HG03575 (cell line): ENCODE results near the gene ACYP2.

ENCODE experiments used
- ATAC-seq: cut with Tn5 transposase; IDR thresholded peaks from one replicate; pipeline ENCODE4 v1.9.1; 2021; ENCODE audit not compliant: unreplicated experiment, insufficient number of reproducible peaks, low FRiP score; ENCODE audit errors: extremely low read depth

Gene ACYP2

DNA sequence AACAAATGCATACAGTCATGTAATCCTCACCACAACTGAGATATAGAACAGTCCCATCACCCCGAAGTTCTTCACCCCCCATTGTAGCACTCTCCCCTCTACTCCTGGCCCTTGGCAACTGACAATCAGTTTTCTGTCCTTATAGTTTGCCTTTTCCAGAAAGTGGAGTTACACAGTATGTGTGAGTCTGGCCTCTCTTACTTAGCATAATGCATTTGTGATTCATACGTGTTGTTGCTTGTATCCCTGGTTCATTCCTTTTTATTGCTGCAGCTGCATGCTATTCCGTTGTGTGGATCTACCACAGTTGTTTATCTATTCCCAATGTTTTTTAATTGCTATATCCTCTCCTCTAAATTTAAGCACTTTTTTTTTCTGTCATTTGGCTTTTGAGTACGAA, 17.6 kb downstream of the ACYP2 start:
- no peak for ATAC-seq

DNA sequence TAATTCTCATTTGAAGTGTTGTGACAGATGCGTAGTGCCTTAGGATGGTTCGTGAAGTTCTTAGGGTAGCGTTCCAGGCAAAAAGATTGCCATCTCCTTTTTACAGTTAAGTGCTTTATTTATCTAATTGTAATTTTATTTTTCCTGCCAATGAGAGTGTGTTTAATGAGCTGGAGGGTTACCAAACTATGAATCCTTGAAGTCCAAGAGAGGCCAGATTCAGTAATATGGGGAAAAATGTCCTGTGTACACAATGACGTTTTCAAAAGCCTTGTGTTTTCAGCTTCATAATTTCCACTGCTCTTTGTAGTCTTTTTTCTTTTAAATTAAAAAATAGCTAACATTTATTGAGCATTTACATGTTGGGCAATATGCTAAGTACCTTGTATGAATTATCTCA, 23.8 kb downstream of the ACYP2 start:
- no peak for ATAC-seq

DNA sequence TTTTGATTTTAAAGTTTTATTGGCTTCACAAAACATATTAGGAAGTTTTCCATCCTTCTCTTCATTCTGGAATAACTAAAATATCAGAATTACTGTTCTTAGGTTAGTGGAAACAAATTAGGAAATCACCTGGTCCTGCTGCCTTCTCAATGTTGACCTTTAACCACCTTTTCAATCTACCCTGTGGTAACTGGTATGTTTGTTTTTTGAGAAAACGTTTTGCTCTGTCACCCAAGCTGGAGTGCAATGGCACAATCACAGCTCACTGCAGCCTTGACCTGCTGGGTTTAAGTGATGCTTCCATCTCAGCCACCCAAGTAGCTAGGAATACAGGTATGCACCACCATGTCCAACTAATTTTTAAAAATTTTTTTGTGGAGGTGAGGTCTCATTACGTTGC, 28.4 kb downstream of the ACYP2 start:
- no peak for ATAC-seq

DNA sequence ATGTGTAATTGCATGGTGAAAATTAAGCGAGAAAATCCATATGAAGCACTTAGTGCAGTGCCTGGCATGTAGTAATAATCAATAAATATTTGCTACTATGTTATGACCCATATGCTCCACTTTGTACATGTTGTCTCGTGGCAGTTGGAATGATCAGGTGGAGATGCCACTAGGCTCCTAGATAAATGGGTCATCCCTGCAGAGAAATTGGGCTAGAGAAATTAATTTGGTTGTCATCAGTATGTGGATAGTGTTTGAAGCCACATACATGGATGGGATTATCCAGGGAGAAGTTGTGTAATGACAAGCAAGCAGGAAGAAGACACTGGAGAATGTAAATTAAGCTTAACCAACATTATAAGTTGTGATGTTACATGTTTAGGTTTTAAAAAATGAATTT, 33.0 kb downstream of the ACYP2 start:
- no peak for ATAC-seq

DNA sequence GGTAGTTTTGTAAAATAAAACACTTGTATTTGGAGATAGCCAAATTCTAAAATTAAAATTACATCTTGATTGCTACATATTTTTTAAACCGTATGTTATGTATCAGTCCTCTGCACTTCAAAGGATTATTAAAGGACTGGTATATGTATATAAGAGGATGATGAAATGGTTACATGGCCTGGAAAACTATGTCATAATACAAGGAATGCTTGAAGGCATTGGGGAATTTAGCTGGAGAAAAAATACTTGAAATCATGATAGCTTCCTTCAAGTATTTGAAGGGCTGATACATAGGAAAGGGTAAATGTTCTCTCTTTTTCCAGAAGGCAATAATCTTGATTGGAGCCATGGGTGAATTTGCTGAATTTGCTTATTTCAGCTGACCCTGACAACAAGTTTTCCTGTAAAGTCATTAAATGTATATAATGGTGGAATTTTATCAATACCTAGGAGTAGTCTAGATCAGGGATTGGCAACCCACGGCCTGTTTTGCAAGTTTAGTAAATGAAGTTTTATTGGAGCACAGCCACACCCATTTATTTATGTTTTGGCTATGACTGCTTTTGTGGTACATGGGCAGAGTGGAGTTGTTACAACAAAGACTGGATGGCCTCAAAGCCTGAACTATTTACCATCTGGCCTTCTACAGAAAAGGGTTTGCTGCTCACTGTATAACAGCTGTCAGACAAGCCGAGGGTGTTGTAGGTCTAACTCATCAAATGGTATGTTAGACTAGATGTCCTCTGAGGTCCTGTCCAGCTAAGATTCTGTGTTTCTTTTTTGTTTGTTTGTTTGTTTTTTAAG, 34.4 kb downstream of the ACYP2 start:
- ATAC-seq: no peak

DNA sequence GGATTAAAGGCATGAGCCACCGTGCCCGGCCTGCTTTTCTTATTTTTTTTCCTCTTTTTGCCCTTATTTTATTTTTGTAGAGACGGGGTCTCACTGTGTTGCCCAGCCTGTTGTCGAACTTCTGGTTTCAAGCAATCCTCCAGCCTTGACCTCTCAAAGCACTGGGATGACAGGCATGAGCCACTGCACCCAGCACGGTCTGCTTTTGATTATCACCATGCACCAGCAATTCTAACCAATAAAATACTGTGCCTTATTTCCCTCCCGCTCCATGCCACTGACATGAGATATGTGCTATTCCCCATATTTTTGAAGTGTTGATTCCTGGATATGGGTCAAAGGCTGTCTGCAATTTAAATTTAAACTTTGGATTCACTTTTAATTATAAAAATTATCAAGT, 42.9 kb downstream of the ACYP2 start:
- ATAC-seq: no peak

DNA sequence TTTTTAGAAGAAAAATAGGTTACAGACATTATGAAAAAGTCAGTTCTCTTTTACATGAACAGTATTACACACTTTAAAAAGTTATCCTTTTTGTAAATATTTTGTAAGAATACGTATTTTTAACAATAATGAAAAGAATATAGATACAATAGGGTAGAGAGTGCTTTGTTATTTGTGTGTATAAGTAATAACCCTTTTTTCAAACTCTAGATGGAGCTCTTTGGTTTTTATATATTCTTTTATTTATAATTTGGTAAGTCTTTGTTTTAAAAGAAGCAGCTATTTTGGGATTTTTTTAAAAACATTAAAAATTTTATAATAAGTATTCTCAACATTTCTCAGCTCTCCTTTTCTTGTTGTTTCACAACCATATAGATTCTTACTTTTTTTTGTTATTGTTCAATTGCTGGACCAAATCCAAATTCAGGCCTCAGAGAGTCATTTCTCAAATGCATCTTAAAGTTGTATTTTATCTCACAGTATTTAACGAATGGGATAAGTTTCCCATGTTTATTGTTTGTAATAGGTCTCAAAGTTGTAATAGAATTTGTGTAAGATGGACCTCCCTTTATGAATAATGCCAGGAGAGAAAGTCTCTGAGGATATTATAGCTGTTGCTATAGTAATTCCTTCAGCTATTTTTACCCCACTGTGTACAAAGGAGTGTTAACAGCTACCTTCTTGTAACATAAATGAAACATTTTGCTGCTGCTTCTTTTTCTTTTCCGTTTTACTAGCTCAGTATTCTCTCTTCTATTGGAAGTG, 46.4 kb downstream of the ACYP2 start:
- no peak for ATAC-seq

DNA sequence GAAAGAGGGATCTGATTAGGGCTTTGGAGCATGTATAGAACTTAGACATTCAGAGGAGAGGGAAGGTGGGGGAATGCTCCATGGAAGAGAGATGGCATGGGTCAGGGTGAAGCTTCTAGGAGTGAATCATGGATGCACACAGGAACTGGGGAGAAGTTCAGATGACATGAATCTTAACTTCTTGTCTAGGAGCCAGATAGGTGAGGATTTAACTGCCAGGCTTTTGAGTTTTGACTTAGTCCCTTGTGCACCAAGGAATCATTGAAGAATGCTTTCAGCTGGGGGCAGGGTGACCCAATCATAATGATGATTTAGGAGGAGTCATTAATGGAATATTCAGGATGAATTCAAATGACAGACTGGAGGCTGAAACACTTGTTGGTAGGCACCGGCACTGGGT, 48.7 kb downstream of the ACYP2 start:
- ATAC-seq: no peak

DNA sequence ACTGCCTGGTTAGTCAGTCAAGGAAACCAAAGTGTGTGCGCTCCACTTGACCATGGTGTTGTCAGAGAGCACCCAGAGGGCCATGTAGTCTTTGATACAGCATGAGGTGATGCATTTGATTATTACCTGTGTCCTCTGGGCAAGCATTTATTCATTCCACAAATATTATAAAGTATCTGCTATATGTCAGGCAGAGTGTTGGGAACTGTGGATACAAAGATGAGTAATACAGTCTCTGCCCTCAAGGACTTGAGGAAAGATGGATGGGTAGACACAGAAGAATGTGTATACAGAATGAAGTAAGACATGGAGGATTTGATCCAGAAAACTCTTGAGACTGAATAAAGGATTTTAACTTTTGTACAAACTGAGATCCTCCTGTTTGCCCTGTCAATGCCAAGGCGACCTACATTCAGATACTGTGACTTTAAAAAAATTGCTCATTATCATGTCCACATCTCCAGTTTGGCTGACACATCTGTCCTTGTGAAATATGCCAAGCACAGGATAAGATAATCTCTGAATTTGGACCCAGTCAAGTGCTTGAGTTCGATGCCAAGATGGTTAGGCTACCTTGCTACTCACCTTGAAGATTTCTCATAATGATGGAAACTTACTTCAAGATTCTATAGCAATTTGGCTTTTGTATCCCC, 50.8 kb downstream of the ACYP2 start:
- ATAC-seq: no peak

DNA sequence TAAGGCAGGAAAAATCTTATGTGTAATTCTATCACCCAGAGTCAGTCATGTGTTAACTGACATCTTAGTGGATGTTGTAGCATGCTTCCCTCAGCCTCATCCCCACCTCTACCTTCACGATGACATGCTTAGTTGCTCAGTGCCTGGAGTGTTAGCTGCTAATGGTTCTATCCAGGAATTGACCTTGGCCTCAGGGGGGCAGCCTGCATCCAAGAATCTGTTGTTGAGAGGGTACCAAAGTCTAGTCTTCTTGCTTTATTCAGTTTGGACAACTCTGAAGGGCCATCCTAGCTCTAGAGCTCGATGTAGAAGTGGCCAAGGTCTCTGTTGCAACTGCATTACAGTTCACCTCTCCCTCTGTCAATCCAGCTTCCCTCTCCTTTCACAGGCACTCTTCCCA, 61.2 kb downstream of the ACYP2 start:
- ATAC-seq: no peak

DNA sequence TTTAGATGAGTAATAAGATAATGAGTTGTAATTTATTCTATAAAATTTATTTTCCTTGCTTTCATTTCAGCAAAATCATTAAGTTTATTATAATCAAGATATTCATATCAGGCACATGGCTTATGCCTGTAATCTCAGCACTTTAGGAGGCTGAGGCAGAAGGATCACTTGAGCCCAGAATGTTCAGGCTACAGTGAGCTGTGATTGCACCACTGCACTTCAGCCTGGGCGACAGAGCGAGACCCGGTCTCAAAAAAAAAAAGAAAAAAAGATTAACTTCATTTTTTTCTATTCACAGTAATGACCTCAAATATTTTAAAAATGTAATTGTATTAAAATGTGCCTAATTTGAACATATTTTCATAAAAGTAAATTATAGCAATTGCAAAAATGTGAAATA, 67.9 kb downstream of the ACYP2 start:
- ATAC-seq: no peak

DNA sequence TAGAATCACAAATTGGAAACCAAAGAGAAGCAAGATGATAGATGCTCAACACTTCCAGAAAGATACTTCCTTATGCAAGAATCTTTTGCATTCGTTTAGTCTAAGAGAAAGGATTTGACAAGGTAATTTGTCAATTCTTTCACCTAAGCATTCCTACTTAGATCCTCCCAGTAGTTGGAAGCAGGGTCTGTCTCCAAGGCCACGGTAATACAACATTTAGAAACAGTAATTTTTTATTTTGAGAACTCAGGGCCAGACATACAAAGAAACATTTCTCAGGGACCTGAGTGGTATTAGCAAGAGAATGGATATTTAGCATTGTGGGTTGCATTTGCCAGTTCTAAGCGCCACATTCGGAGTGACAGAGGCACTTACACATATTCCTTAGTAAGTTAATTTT, 68.6 kb downstream of the ACYP2 start:
- ATAC-seq: no peak

DNA sequence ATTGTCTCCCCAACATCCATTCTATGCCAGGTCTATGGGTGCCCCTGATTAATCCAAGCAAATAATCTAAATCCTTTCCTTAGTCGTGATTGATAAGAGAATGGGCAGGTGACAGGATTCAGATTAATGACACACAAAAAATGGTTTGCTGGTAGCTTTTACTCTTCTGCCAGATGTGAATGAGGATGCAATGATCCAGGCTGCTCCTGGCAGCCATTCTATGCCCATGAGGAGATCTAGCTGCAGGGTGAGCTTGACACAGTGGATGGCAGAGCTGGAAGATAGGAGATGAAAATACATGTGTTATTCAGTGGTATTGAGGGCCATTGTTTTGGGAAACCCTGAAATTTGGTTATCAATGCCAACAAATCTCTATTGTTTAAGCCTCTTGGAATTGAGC, 69.7 kb downstream of the ACYP2 start:
- ATAC-seq: no peak

DNA sequence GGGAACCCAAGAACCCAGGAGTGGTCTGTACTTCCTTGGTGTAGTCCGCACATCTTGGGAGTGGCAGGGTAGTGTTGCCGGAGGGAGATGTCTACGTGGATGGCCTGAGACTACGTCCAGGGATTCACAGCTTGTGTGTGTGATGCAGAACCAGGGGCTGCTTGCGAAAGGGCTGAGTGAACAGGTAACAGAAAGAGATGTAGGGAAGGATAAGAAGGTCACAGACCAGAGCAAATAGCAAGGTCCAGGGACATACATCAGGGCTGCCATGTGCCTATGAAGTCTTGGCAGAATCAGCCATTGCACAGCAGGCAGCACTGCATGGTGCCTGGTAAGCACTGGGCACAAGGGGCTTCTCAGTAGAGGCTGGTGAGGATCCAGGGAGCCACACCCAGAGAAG, 71.9 kb downstream of the ACYP2 start:
- ATAC-seq: no peak

DNA sequence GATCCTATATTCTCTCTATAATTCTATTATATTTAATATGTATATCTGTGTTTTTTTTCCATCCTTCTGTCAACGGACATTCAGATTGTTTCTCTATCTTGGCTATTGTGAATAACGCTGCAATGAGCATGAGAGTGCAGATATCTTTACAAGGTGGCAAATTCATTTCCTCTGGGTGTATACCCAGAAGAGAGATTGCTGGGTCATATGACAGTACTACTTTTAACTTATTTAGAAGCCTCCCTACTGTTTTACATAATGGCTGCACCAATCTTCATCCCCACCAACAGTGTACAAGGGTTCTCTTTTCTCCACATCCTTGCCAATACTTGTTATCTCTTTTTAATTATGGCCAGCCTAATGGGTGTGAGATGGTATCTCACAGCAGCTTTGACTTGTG, 74.1 kb downstream of the ACYP2 start:
- no peak for ATAC-seq

DNA sequence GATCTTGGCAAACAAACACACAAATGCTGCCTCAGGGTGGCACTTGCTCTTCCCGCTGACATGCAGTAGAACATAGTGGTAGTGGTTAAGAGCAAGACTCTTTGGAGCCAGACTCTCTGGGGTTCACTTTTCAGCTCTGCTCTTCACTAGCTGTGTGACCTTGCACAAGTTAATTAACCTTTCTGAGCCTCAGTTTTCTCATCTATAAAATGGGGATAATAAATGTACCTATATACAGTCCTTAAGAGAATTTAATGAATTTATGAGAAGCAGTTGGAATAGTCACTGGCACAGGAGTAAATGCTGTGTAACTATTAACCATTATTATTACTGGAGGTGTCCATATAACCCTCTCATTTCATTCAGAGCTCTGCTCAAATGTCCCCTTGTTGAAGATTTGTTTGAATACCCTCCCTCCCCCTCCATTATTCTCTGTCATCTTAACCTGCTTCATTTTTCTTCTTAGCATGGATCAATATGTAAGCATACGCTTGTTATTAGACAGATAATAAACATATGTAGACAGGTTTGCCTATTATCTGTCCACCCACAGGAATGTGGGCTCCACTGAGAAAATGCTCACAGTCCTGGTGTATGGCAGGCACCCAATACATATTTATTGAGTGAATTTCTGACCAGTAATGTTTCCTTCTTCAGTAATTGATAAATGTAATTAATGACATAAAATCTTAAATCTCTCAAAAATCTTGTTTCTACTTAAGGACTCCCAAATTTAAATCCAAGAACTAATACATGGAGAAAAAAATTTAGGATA, 76.1 kb downstream of the ACYP2 start:
- no peak for ATAC-seq

DNA sequence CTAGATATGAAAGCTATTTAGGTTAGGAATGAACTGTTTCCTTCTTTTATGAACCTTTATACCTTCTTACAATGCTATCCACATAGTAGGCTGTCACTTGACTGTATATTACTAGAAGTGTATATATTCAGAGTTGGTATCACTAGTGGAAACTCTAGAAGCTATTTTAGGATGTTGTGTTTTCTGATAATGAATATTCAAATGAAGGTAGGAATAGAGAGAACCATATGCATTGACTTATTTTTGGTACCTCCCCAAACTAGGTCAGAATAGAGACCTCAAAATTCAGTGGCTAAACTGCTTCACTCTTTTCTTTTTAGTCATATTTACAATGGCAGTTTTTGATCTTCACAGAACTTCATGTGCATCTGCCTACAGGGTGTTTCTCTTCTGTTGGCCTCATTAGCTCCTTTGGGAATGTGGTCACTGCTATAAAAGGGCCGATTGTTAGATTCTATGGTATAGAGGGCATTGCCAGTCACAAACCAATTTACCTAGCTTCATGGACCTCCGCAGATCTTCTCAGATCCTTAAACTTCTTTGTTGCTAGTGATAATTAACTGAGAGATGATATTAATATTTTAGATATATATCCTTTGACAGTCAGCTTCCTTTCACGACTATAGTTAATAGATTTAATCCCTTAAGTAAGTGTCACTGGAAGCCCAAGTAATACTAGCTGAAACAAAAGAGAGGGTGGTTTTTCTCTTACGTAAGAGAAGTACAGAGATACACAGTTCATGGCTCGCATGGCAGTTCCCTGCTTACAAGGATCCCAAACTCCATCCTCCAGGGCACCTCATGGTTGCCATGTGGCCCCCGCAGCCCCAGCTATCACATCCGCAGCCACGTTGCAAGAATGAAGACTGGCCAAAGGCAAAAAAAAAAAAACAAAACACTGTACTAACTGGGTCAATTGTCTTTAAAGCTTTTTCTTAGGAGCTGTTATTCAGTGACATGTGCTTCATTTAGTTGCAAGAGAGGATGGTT, 79.6 kb downstream of the ACYP2 start:
- no peak for ATAC-seq

DNA sequence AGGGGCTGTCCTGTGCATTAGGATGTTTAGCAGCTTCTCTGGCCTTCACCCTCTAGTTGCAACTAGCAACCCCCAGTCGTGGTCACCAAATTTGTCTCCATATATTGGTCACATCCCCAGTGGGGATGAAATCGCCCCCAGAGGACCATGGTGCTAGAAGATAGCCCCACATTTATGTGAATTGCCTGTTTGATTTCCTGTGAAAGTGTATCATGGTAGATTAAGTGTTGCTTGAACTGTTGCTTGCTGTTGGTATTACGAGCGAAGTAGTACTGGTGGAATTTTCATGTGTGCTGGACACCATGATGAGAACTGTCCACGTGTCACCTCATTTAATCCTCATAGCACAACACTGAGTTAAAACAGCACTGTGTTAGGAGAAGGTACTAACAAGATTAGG, 81.2 kb downstream of the ACYP2 start:
- no peak for ATAC-seq
